NCI-H345 treated with DMSO at 0.1 percent for 48 hours (cell line): Measurements from ENCODE around the gene GYPB.
"Not testable (repeated sequence)": the region's sequence is repeated elsewhere in the genome, so short reads cannot be mapped to it uniquely, and the experiment has no call there.

ENCODE experiments used
- DNase-seq: peaks from one replicate; lab custom pipeline; 2025; ENCODE audit not compliant: unreplicated experiment; lab: John Stamatoyannopoulos, UW

GYPB gene

GRCh38 chr4:144016057-144016605, 3.0 kb downstream of the GYPB start:
- DNase-seq: not testable (repeated sequence)

DNA sequence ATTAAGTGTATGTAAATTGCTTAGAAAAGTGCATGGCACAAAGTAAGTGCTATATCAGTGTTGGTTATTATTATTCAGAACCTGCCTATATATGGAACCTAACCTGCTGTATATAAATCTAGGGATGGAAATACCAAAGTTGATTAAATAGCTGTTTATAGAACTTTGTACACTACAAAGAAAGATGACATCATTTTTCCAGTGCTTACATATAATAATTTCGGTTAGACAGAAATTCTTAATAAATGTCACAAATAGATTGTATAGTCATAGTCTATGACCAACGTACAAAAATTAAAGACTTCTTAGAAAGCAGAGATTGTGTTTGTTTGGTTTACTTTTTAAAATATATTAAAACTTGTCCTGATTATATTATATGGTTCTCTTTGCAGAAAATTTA, 4.4 kb downstream of the GYPB start:
- DNase-seq: no peak

GRCh38 chr4:144008602-144009001, 10.6 kb downstream of the GYPB start:
- not testable (repeated sequence) for DNase-seq

GRCh38 chr4:144007960-144008359, 11.2 kb downstream of the GYPB start:
- DNase-seq: not testable (repeated sequence)

GRCh38 chr4:144006200-144006803, 12.9 kb downstream of the GYPB start:
- DNase-seq: not testable (repeated sequence)

DNA sequence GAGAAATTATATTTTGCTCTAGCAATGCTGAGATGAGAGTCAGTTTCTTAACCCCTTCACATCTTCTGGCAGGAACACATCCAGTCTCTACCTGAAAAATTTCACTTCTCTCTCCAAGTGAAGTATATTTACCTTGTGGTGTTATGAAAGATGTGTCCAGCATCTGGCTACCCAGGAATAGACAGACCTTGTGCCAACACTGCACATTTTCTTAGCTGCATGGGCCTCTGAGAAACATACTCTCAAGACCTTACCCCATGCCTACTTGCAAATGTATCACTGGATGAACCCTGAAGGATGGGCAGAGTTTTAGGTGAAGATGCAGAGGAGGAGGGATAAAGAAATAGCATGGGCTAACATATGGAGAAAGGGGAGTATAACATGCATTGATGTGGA, 13.6 kb downstream of the GYPB start:
- not testable (repeated sequence) for DNase-seq

DNA sequence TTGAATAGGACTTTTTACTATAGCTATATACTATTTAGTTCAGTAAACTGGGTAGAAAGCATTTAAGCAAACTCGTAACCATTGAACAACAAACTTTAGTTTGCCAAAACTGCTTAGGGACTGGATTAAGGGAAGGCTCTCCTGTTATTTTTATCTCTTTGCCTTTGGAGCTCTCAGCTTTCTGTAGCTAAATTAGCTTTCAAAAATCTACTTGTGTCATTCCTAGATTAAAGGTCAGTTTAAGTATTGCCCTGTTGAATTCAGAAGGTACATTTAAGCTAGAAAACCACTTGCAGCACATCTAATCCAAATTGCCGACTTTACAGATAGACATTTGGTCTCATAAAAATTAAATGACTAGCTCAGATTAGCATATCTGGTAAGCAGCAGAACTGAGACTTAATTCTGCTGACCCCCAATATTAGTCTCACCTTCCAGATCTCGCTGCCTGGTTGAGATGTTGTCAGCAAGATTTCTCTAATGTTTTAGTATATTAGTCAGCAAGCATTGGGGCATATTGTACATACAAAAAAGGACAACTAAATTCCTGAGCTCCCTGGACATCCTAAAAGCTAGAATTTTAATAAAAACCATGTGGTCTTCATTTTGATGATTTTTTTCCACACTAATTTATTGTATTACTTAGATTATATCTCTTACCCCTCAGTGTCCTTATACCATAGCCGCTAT, 14.2 kb downstream of the GYPB start:
- DNase-seq: not testable (repeated sequence)

DNA sequence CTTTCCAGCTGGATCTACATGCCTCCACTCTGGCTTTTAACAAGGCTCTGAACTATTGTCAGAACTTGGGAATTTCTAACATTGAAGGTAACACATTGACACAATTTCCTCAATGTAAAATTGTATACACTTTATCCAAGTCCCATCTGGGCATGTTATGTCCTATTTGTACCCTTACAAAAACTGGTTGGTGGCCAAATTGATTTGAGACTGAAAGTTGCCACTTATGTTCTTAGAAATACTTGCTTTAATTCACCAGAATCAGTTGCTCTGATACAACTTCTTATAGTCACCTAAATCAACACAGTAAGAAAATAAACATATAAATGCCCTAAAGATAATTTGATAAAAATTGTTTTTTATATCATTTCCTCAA, 15.3 kb downstream of the GYPB start:
- DNase-seq: not testable (repeated sequence)

DNA sequence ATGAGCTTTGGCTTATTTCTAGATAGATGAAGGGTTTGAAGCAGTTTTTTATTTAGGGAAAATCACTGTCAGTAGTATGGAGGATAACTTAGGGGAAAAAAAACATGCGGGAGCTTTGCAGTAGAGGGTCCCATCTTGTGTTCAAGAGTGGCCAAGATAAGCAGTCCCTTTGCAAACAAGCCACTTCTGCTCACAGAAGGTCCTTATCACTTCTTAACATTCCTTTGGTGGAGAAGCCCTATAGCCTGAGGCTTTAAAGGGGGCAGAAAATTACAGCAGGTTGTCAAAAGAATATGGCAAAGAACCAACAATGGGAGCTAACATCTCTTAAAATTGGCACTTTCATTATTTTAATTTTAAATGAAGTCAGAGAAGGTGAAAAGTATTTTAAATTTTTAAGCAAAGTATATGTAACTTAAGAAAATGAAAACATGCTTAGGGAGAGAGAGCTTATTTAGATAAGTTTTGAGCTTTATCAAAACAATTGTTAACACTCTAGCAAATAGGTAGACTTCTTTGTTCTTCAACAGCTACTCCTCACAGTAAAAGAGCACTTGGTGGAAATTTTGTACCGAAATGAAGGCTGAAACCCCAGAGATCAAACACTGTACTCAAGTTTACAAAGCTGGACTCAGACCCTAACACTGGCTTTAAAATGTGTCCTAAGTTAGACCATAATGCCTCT, 15.8 kb downstream of the GYPB start:
- DNase-seq: not testable (repeated sequence)

GRCh38 chr4:144000331-144000995, 18.7 kb downstream of the GYPB start:
- not testable (repeated sequence) for DNase-seq

- not testable (repeated sequence) for DNase-seq
Observed at GRCh38 chr4:143996193-143996592, 23.0 kb downstream of the GYPB start.

DNA sequence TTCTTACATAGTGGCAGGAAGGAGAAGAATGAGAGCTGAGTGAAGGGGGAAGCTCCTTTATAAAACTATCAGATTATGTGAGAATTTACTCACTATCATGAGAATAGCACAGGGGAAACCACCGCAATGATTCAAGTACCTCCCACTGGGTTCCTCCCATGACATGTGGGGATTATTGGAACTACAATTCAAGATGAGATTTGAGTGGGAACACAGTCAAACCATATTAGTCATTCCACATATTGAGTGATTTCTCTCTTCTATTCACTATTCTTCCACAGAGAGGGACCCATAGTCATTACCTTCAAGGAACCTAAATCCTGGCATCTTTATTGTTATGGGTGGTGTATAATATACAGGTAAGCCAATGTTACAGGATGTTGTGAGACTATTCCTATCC, 27.4 kb downstream of the GYPB start:
- not testable (repeated sequence) for DNase-seq

DNA sequence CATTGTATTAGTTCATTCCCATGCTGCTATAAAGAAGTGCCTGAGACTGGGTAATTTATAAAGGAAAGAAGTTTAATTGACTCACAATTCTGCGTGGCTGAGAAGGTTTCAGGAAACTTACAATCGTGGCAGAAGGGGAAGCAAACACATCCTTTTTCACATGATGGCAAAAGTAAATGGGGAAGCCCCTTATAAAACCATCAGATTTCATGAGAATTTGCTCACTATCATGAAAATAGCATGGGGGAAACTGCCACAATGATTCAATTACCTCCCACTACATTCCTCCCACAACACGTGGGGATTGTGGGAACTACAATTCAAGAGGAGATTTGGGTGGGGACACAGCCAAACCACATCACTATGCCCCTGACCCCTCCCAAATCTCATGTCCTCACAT, 28.5 kb downstream of the GYPB start:
- not testable (repeated sequence) for DNase-seq

GRCh38 chr4:143986180-143986579, 33.0 kb downstream of the GYPB start:
- peak; percentile 9 for DNase-seq

GRCh38 chr4:143980776-143981175, 38.4 kb downstream of the GYPB start:
- DNase-seq: not testable (repeated sequence)

DNA sequence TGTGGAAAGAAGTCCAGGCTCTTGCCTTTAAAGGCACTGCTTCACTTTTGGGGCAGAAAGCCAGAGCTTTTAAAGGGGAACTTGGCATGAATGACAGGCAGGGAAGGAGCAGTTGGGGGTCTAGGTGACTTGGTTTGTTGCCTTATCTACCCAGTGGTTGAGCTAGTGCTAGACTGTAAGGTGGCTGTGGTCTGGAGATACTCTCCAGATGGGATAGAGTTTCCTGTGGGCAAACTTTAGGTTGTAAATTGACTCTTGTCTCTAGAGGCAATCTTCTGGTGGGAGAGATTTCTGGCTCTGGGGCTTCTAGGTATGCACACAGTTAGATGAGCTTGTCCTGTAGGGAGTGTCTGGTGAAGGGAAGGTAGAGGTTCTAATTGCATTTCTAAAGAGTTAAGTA, 43.7 kb downstream of the GYPB start:
- not testable (repeated sequence) for DNase-seq

DNA sequence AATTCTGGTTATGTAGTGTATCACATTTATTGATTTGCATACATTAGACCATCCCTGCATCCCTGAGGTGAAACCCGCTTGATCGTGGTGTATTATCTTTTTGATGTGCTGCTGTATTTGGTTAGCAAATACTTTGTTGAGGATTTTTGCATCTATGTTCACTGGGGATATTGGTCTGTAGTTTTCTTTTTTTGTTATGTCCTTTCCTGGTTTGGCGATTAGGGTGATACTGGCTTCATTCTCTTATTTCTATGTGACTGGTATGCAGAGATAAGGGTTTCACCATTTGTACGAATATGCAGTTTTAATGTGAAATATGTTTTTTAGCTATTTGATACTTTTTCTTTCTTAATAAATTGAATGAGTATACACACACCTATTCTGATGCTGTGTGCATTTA, 45.2 kb downstream of the GYPB start:
- DNase-seq: not testable (repeated sequence)

DNA sequence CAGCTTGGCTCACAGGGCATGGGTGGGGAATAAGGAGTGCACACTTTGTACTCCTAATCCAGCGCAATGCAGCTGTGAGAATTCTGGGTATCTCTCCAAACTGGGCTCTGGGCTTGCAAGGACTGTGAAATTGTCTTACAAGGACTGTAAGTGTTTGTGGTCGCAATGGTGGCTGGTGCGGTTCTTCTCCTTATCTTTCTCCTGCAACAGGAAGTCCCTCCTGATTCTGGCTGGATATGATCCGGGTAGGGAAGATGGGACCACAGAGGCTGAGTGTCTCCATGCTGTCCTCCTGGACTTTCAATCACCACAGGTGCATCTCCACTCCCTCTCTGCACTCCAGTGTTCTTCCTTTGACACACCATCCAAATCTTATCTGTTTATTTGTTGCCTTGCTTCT, 58.1 kb downstream of the GYPB start:
- DNase-seq: no peak

DNA sequence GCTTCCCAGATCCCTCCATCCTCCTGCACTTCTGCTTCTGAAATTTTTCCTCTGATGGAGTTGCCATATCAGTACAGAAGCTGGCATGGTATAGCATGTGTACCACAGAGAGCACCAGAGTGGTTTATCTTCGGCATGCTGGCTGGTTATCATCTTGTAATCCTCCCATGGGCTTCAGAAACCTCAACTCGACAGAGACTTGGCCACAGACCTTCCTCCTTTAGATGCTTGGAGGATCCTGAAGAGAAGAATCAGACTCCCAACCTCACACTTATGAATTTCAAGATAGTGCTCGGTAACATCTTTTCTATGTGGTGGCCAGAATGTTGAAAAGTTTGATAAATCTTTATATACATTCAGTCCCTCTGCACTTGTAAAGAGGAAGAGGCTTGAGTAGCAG, 63.9 kb downstream of the GYPB start:
- DNase-seq: not testable (repeated sequence)

- not testable (repeated sequence) for DNase-seq
Observed at GRCh38 chr4:143951458-143951972, 67.7 kb downstream of the GYPB start.

- not testable (repeated sequence) for DNase-seq
Observed at GRCh38 chr4:143950967-143951366, 68.2 kb downstream of the GYPB start.
